ENCODE data around the gene HIVEP3.

The HIVEP3 gene

GRCh38 chr1:41811051-41811795 is 107.5 kb downstream of the HIVEP3 start:
- no peak for DNase-seq (ENCODE audit: low spot score)

GRCh38 chr1:41810446-41810845 is 108.3 kb downstream of the HIVEP3 start:
- no peak for DNase-seq (ENCODE audit: low spot score)

GRCh38 chr1:41809692-41810091 is 109.0 kb downstream of the HIVEP3 start:
- no peak for DNase-seq (ENCODE audit: low spot score)

- no peak for DNase-seq (ENCODE audit: low spot score)
These were observed 111.3 kb downstream of the HIVEP3 start for GRCh38 chr1:41807390-41807789.

GRCh38 chr1:41806472-41807155 is 112.1 kb downstream of the HIVEP3 start:
- no peak for DNase-seq (ENCODE audit: low spot score)

- DNase-seq (ENCODE audit: low spot score), result no peak
These were observed 112.8 kb downstream of the HIVEP3 start for GRCh38 chr1:41805771-41806471.

GRCh38 chr1:41804176-41804575 is 114.5 kb downstream of the HIVEP3 start:
- no peak for DNase-seq (ENCODE audit: low spot score)

- no peak for DNase-seq (ENCODE audit: low spot score)
These were observed 115.1 kb downstream of the HIVEP3 start for GRCh38 chr1:41803656-41804055.

- DNase-seq (ENCODE audit: low spot score), result no peak
These were observed 115.9 kb downstream of the HIVEP3 start for GRCh38 chr1:41802532-41803501.

GRCh38 chr1:41800311-41800829 is 118.4 kb downstream of the HIVEP3 start:
- no peak for DNase-seq (ENCODE audit: low spot score)

GRCh38 chr1:41799723-41800122 is 119.0 kb downstream of the HIVEP3 start:
- no peak for DNase-seq (ENCODE audit: low spot score)

- no peak for DNase-seq (ENCODE audit: low spot score)
These were observed 119.5 kb downstream of the HIVEP3 start for GRCh38 chr1:41799205-41799604.

- no peak for DNase-seq (ENCODE audit: low spot score)
These were observed 123.4 kb downstream of the HIVEP3 start for GRCh38 chr1:41795205-41795762.

GRCh38 chr1:41794031-41794430 is 124.7 kb downstream of the HIVEP3 start:
- DNase-seq (ENCODE audit: low spot score), result no peak

GRCh38 chr1:41792485-41792770 is 126.3 kb downstream of the HIVEP3 start:
- DNase-seq (ENCODE audit: low spot score), result no peak

- DNase-seq (ENCODE audit: low spot score), result no peak
These were observed 126.8 kb downstream of the HIVEP3 start for GRCh38 chr1:41791667-41792484.

- no peak for DNase-seq (ENCODE audit: low spot score)
These were observed 128.4 kb downstream of the HIVEP3 start for GRCh38 chr1:41790351-41790750.

- no peak for DNase-seq (ENCODE audit: low spot score)
These were observed 128.9 kb downstream of the HIVEP3 start for GRCh38 chr1:41789661-41790330.

GRCh38 chr1:41788427-41788826 is 130.3 kb downstream of the HIVEP3 start:
- DNase-seq (ENCODE audit: low spot score), result no peak
